Measurements from ENCODE around the gene RPAP3.
"Not testable (repeated sequence)": the region's sequence is repeated elsewhere in the genome, so short reads cannot be mapped to it uniquely, and the experiment has no call there.

Gene RPAP3

DNA sequence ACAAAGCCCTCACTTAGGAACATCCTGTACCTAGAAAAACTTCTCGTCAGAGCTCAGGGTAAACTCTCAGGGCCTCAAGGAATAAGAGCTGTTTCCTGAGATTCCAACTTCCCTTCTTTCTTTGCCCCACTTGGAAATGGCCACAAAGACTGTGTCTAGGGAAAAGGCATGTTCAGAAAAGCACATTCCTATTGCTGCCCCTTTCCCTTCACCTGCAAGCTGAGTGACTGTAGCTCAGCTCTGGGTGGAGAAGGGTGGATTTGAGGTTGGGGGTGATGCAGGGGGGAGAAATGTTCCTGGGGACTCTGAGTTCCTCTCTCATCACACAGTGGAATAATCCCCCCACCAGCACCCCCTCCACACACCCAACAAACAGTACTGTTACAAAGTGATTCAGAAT, 12.7 kb upstream of the RPAP3 start:
- DNase-seq = no peak

DNA sequence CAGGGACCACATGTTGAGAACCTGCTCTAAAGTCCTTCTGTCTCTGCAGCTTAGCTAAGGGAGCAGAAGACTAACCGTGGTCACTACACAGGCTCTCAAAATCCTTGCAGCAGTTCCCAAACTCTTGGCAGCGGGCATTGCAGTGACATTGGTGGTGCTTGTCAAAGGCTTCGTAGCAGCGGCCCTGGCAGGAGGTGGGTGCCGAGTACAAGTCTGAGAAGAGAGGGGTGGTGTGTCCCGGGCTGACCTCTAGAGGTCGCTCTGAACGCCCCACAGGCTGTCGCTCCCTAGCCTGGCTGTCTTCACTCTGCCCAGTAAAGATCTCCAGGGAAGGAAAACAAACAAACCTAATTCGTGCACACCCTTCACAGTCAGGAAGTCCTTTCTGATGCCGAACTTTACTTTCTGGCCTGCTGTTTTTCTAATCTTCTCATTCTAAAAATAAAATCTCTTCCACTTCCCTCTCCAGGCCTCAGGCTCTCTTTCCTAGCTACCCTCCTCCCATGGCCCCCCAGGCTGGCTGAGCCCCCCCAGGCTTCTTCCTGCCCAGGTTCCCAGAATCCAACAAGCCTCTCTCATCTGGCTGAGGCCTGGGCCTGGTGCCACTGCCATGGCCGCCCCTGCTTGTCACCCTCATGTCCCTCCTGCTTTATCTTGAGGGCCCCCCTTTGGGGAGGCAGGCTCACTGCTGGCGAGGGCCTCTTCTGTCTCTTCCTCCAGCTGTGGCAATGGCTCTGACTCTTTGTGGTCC, 11.8 kb upstream of the RPAP3 start:
- DNase-seq = peak; percentile 98

DNA sequence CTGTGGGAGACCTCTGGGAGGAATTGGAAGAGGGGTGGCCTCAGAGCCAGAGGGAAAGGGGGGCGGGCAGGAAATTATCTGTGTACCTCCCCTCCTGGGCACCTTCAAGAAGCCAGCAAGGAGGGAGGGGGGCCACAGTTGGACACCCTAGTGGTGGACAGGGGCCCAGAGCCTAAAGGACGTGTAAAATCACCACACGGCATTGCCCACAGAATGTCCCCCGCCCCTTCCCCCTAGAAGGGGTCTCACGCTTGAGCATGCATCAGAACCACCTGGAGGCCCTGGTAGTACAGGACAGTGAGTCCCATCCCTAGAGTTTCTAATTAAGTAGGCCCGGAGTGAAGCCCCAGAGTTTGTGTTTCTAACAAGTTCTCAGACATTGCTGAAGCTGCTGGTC, 11.2 kb upstream of the RPAP3 start:
- DNase-seq = no peak

DNA sequence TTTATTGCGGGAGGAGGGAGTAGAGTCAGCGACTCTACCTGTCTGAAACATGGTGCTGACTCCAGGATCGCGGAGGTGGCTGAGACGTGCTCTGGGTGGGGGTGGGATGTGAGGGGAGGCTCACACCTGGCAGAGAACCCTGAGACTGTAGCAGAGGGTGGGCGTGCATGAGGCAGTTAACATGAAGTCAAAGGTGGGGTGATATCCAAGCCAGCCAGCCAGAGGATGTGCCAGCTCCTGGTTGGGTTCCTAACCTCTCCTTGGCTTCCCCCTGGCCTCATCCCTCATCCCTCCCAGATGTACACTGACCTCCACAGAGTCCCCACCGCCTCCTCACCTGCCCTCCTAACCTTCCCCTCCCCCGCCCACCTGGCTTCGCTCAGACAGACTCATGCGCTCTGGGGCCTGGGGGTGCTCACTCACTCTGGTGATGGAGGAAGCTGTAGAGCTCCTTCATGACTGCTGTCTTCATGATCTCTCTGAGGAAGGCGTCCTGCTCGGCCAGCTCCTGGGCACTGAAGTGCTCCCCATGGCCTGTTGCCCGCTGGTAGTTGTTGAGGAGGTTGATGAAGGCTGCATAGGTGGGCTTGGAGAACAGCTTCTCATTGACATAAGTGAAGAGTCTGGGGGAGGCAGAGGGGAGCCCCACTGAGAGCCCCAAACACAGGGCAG, 10.2 kb upstream of the RPAP3 start:
- DNase-seq = no peak

DNA sequence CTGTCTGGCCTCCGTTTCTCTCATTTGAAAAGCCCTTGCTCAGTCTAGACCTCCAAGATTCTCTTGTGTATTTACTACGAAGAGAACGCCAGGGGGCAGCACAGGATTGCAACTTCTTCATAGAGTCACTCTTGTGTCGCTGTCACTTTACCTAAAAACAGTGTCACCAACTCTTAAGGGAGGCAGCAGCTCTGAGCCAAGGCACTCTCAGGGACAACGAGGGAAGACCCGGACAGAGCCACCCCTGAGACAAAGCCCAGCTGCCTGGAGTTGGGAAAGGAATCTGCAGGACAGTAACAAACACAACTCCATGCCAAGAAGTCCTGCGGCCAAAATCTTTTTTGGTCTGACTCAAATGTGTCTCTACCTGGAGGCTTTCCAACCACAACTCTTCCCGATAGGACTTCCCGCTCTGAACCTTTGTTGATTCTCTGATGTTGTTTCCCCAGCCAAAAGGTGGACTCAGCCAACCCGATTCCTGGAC, 9.6 kb upstream of the RPAP3 start:
- DNase-seq = peak; percentile 97

DNA sequence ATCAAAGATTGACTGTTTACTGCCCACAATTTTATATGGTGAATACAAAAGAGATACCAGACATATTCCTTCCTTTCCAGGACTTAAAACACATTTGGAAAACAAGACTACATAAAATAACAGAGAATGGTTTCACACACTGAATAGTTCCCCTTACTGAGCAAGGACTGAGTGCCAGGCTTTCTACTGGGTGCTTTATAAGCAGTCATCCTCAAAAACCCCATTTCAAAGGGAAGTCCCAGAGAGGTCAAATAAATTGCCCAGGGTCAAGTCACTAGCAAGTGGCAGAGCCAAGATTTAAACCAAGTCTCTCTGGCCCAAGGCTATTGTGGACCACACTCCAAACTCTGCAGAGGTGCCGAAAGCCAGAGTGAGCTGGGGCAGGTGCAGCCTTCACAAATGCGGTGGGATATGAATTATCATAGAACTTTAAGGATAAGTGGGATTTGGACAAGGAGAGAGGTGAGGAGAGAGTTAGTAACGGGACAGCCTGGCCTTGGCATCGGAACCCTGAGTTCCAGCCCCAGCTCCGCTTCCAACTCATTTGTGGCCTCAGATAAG, 9.1 kb upstream of the RPAP3 start:
- DNase-seq = no peak

DNA sequence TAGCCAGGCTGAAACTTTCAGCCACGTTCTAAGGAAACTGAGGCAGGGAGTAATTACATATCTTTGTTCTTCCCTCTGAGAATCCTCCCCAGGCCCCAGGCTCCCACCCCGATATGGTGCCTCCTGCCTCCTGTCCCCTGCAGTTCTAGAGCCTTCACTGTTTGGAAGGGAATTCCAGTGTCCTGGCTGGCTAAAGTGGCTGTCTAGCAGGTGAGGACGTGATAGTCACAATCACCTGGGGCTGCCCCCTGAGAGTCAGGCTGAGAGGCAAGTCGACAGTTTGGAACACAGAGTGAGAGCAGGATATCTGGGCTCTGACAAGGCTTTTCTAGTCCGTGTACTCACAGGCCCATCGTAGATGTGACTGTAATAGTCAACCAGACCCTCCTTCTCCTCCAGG, 6.3 kb upstream of the RPAP3 start:
- DNase-seq = no peak

DNA sequence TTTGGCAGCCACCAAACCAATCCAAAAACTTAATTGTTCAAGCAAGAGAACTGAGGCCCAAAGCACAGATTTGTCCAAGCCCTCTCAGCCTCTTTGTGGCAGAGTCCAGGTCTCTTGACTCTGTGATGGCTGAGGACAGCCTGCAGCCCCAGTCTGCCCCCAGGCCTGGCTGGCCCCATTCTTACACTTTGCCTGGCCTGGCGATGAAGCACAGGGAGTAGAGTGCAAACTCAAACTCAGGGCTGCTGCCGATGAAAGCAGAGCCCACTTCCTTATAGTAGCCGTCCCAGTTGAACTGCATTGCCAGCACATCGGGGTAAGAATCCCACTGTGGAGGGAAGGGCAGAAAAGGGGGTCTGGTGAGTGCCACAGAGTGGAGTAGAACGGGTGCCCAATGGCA, 5.6 kb upstream of the RPAP3 start:
- no peak for DNase-seq

DNA sequence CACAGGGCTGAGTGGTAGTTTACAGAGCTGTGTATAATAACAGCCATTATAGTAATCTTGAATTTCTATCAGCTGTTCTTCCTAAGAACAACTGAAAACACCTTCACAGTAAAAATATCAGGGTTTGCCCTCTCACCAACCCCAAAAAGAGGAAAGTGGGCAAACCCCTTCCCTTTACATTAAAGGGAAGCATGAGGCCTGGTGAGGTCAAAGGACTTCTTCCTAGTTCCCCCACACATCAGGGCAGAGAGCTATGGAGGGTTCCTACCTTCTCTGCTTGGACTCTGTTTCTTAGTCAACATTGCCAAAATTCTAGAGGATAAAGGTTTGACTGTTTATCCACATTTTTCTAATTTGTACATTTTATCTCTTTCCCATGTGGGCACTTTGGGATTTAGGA, 4.4 kb upstream of the RPAP3 start:
- no peak for DNase-seq

DNA sequence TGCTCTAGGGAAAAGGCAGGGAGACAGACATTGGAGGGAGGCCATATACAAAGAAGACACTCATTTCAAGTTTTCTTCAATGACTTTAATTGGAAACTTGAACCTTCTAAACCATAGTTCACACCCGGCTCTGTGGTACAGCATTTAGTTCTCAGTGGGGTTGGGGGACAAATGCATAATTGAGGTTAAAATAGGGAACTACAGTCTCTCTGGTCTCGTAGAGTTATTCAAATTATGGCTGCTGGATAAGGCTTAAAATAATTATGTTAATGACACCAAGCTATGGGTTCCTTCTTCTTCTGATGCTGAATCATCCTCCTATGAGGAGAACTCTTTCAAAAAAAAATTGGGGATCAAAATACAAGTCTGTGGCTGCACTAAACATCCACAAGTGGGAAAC, 3.8 kb upstream of the RPAP3 start:
- no peak for DNase-seq

DNA sequence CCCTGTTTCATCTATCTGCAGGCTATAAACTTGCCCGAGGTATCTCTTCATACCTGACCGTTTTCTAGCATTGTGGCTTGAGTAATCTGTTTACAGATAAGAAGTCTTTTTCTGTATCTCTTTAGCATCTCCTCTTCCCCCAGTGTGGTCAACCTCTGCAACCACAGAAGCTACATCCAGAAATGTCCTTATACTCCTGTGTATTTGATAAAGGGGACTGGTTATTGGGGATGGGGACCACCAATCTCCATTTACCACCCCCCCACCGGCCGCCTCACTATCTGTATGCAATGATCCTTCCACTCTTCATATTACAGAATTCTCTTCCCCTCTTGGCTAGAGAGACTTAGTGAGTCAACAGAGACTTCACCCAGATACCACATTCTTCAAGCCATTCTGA, 3.4 kb upstream of the RPAP3 start:
- no peak for DNase-seq

DNA sequence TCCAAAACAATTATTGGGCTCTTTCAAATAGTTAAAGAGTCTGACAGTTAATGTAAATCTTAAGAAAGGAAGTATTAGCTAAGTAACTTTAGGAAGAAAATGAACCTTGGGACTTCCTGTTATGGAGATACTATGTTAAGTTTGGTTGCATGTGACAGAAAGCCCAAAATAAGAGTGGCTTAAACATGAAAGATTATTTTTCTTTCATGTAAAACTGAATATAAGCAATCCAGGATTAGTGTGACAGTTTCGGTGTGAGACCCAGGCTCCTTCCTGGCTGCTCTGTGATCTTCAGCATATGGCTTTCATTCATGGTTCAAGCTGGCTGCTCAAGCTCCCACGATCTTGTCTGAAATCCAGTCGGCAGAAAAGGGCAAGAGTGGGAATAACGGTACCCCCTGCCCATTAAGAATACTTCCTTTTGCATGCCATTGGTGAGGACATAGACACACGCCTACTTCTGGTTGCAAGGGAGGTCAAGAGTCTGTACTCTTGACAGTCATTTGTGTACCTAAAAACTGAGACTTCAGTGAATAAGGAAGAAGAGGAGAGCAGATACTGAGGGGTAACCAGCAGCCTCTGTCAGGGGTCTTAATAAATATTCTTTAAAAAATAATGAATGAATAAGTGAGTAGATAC, 2.2 kb upstream of the RPAP3 start:
- DNase-seq = no peak

DNA sequence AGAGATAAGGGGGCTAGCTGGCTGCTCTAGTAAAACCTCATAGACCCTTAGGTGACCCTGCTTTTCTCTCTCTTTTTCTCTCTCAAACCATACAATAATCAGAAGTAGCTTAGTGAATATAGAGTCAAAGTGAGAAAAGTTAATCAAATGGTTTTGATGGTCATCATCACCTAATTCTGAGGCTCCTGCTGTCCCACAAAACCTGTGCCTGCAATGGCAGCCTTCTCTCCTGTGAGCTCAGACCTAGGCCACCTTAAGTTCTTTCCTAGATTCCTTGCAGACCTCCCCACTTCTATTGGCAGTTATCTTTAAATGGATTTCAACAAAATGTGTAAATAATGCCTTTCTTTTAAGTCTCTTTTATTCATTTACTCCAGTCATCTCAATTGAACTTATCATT, 1.5 kb upstream of the RPAP3 start:
- DNase-seq = no peak

DNA sequence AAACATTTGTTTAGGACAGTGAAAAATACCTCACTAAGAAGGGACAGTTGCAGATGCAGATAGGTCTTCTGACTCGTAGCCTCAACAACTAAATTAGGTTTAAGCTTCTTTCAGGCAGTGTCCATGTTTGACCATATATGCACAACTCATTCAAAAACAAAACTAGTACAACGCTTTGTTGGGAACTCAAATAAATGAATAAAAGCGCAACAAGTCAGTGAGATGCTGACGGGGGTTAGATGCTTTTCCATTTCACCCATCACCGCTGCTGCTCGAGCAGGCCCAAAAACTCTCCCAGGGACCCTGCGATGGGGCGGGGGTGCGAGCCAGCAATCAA, 633 bp downstream of the RPAP3 start:
- DNase-seq = no peak

DNA sequence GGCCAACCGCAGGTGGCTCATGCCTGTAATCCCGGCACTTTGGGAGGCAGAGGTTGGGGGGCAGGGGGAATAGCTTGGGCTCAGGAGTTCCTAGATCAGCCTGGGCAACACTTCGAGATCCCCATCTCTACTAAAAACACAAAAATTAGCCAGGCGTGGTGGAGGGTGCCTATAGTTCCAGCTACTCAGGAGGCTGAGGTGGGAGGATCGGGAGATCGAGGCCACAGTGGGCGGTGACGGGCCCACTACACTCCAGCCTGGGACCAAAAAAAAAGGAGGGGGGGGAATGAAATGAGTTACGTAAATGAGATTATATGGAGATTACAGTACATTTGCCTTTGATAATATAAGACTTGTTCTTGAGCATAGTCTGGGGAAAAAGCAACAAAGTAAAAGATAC, 1.1 kb downstream of the RPAP3 start:
- DNase-seq = no peak

DNA sequence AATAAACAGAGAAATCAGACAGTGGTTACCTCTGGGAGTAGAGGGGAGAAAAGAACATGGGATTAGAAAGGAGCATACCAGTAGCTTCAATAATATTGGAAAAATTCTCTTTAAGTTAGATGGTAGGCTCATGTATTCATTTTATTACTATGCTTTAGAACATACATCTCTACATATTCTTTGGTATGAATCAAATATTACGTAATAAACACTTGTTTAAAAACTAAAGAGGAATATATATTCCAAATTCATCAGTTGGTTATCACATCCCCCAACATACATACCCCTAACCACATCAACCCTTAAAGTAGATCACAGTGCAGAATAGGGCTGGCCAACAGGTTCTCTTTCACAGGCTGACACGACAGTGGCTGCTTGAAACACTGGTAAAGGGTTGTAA, 5.6 kb downstream of the RPAP3 start:
- DNase-seq = no peak

DNA sequence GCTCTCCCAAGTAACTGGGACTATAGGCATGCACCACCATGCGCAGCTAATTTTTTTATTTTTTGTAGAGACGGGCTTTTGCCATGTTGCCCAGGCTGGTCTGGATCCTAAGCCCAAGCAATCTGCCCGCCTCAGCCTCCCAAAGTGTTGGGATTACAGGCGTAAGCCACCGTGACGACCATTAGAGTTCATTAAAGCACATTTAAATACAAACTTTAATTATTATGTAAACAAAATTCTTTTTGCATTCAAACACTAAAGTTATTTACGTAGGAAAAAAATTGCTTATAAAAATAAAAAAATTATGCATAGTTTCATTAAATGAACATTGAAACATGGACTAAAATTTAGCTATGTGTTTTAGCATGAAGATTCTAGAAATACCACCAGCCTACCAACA, 7.2 kb downstream of the RPAP3 start:
- DNase-seq = no peak

DNA sequence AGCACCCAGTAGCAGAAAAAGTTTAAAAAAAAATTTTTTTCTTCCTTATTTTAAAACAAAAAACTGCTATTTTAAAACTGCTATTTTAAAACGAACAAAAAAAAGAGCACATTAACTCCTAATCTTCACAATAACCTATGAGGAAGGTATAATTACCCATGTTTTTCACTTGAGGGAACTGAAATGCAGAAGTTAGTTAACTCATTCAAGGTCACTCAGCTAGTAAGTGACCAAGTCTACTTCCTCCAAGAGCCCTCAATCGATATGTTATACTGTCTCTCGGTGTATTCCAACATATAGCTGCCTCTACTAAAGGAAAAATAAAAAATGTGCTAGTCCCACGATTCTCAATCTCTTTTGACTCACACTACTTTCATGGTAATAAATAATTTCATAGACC, 7.8 kb downstream of the RPAP3 start:
- no peak for DNase-seq

DNA sequence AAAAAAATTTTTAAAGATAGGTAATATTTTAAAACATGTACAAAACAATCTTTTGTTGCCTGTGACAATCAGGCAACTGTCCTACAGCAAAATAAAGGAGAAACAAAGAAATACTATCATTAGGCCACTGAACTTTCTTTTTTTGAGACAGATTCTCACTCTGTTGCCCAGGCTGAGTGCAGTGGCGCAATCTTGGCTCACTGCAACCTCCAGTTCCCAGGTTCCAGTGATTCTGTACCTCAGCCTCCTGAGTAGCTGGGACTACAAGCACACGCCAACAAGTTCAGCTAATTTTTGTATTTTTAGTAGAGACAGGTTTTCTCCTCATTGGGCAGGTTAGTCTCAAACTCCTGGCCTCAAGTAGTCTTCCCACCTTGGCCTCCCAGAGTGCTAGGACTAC, 16.6 kb downstream of the RPAP3 start:
- DNase-seq = no peak

DNA sequence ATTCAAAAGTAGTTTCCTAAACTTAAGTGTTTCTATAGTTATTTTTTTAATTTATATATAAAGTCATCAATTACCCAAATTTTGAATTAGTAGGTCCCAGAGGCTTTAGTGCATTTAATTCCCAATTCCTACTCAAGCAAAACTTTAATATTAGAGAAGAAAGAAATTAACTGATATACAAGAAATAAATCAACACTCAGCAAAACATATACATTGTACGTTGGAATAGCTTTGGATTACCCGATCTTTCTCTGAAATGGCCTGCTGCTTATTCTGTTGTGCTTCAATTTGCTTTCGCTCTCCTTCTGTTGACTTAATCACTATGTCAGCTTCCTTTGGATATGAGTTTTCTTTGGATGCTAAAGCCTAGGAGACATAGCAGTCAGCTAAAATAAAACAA, 18.2 kb downstream of the RPAP3 start:
- DNase-seq = no peak

DNA sequence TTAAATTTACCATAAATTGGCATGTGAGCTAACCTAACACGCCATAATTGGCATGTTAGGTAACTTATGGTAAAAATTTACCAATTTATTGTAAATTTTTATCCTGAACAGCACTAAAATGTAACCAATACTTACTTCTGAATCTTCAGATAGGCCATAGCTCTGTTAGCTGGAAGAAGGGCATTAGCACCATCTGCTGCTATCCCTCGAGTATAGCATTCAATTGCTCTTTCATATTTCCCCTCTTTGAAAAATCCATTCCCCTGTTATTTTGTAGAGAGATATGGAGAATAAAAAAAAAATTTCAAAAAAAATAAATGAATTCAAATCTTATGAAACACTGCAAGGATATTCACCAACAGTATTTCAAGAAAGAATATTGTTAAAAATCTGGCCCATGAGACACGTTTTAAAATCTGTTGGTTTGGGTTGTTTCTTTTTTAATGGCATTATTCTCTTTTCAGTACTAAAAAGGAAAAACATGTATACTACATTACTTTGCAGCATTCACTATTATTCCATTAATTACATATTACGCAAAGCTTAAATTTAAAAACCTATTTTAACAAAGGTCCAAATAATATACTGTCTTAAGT, 19.1 kb downstream of the RPAP3 start:
- DNase-seq = peak; percentile 80

DNA sequence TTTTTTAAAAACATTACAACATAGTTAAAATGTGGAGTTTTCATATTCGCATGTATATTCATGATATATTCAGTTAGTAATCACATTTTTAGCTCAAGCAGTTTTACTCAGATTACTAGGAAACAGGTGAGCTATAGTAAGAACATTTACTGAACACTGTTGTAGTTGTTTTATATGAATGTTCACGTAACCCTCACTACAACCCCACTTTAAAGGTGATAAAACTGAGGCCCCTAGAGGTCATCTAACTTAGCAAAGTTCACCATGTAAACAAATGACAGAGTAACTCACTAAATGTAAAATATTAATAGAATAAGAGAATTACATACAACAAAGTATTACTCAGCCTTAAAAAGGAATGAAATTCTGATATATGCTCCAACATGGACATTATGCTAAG, 26.0 kb downstream of the RPAP3 start:
- no peak for DNase-seq

DNA sequence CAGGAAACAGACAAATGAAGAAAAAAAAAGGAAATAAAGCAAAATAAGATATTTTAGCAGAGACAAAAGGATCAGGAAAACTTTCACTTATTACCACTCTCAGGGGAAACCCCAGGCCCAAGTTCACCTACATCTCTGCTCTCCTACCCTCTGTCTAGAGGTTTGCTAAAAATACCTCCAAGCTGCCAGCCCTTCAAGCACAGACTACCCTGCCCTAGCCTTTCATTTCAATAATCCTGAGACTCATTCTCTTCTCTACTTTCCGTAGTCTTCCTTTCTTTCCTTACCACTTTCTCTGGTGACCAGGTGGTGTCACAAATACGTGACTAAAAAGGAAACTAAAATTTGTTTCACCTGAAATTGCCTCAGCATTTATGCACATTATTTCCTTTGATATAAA, 33.8 kb downstream of the RPAP3 start:
- DNase-seq = no peak

DNA sequence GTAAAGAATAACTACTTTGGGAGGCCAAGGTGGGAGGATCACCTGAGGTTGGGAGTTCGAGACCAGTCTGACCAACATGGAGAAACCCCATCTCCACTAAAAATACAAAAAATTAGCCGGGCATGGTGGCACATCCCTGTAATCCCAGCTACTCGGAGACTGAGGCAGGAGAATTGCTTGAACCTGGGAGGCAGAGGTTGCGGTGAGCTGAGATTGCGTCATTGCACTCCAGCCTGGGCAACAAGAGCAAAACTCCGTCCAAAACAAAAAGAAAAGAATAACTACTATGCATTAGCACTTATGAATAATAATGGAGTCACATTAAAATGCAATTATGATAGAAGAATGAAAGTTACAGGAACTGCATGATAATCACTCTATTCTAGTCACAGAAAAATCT, 37.9 kb downstream of the RPAP3 start:
- DNase-seq = not testable (repeated sequence)

Data from DMS53 (cell line).